ENCODE measurements around the gene OBSCN.

OBSCN gene

DNA sequence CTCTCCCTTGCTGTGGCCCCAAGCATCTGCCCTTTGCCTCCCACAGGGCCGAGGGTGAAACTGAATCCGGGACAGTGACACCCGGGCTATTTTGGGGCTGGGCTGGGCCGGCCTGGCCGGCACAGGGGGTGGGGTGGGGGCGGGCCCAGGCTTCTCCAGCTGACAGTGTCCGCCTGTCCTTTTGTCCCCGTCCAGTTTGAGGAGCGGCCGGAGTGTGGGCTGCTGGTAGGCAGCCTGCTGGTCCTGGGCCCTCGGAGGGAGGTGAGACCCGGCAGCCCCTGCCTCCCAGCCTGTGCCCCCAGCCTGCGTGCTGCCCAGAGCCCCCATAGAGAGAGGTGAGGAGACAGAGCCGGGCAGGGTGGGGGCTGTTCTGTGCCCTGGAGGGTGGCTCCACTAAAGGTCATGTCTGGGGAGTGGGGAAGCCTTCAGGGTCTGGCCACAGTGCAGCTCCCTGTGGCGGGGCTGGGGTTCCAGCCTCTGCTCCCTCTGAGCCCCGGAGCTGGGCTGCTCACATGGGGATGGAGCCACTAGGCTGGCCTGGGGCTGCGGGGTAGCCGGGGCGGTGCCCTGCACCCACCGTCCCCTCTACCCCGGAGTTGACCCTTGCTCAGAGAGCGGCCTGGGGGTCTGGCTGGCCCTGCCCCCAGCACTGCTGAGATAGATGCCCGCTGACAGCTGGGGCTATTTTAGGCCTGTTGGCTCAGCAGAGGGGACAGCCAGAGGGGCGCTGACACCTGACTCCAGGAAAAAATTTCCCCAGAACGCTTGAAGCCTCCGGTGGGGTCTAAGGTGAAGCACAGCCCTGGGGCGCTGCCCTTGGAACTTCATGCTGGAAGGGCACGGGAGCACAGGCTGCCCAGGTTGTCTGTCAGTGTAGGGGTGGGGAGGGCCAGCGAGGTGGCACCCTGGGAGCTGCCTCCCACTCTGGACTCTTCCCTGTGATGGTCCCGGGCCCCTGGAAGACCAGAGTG lies at the start of gene OBSCN:
TSS of gene OBSCN (plus strand) at position 194 of the 971 bp plus-strand sequence. CDS start 3,740 bp downstream, outside the sequence.
- Histone ChIP-seq H3K9me3 (ENCODE audit: low read length) (no peaks in the 10 kb centered on the region), H3K4me1 (ENCODE audit: insufficient read depth, low read length) (peaks cover 19% of the 10 kb centered on the region), H3K4me3 (ENCODE audit: low read length) (no peak within 1 kb of the TSS), H2AFZ (ENCODE audit: low read depth, low read length) (no peak within 1 kb of the TSS), H3K27me3 (ENCODE audit: insufficient read depth, low read length) (no peaks in the 10 kb centered on the region), H3K36me3 (ENCODE audit: insufficient read depth, low read length) (no peaks in the 10 kb centered on the region)

- no peaks in the 10 kb centered on the region for H3K27me3 ChIP-seq (ENCODE audit: insufficient read depth, low read length)
- no peak overlapping the region for H3K4me3 ChIP-seq (ENCODE audit: low read length)
- no peaks in the 10 kb centered on the region for H3K36me3 ChIP-seq (ENCODE audit: insufficient read depth, low read length)
- H3K4me1 ChIP-seq (ENCODE audit: insufficient read depth, low read length): no peaks in the 10 kb centered on the region
- no peaks in the 10 kb centered on the region for H3K9me3 ChIP-seq (ENCODE audit: low read length)
- H2AFZ ChIP-seq (ENCODE audit: low read depth, low read length): no peak overlapping the region
Observed at GRCh38 chr1:228158151-228159007, 49.5 kb upstream of the OBSCN start.

GRCh38 chr1:228159008-228159665 lies 48.7 kb upstream of the OBSCN start:
- no peaks in the 10 kb centered on the region for H3K9me3 ChIP-seq (ENCODE audit: low read length)
- H3K36me3 ChIP-seq (ENCODE audit: insufficient read depth, low read length): no peaks in the 10 kb centered on the region
- H3K4me1 ChIP-seq (ENCODE audit: insufficient read depth, low read length): no peaks in the 10 kb centered on the region
- no peak overlapping the region for H2AFZ ChIP-seq (ENCODE audit: low read depth, low read length)
- H3K27me3 ChIP-seq (ENCODE audit: insufficient read depth, low read length): no peaks in the 10 kb centered on the region
- H3K4me3 ChIP-seq (ENCODE audit: low read length): no peak overlapping the region

GRCh38 chr1:228160201-228160761 lies 47.6 kb upstream of the OBSCN start:
- Histone ChIP-seq H2AFZ (ENCODE audit: low read depth, low read length) (no peak overlapping the region), H3K4me1 (ENCODE audit: insufficient read depth, low read length) (peaks cover 2% of the 10 kb centered on the region), H3K36me3 (ENCODE audit: insufficient read depth, low read length) (no peaks in the 10 kb centered on the region), H3K4me3 (ENCODE audit: low read length) (no peak overlapping the region), H3K27me3 (ENCODE audit: insufficient read depth, low read length) (no peaks in the 10 kb centered on the region), H3K9me3 (ENCODE audit: low read length) (no peaks in the 10 kb centered on the region)

- peaks cover 2% of the 10 kb centered on the region for H3K4me1 ChIP-seq (ENCODE audit: insufficient read depth, low read length)
- no peaks in the 10 kb centered on the region for H3K27me3 ChIP-seq (ENCODE audit: insufficient read depth, low read length)
- no peaks in the 10 kb centered on the region for H3K36me3 ChIP-seq (ENCODE audit: insufficient read depth, low read length)
Observed at GRCh38 chr1:228161362-228161761, 46.5 kb upstream of the OBSCN start.

GRCh38 chr1:228161866-228162265 lies 46.0 kb upstream of the OBSCN start:
- Histone ChIP-seq H3K4me3 (ENCODE audit: low read length) (no peak overlapping the region), H3K4me1 (ENCODE audit: insufficient read depth, low read length) (peaks cover 7% of the 10 kb centered on the region), H3K36me3 (ENCODE audit: insufficient read depth, low read length) (no peaks in the 10 kb centered on the region), H3K9me3 (ENCODE audit: low read length) (no peaks in the 10 kb centered on the region), H2AFZ (ENCODE audit: low read depth, low read length) (no peak overlapping the region), H3K27me3 (ENCODE audit: insufficient read depth, low read length) (no peaks in the 10 kb centered on the region)

More at GRCh38 chr1:228161362-228161761, 46.5 kb upstream of the OBSCN start:
- H2AFZ ChIP-seq (ENCODE audit: low read depth, low read length): no peak overlapping the region
- no peaks in the 10 kb centered on the region for H3K9me3 ChIP-seq (ENCODE audit: low read length)
- H3K4me3 ChIP-seq (ENCODE audit: low read length): no peak overlapping the region

DNA sequence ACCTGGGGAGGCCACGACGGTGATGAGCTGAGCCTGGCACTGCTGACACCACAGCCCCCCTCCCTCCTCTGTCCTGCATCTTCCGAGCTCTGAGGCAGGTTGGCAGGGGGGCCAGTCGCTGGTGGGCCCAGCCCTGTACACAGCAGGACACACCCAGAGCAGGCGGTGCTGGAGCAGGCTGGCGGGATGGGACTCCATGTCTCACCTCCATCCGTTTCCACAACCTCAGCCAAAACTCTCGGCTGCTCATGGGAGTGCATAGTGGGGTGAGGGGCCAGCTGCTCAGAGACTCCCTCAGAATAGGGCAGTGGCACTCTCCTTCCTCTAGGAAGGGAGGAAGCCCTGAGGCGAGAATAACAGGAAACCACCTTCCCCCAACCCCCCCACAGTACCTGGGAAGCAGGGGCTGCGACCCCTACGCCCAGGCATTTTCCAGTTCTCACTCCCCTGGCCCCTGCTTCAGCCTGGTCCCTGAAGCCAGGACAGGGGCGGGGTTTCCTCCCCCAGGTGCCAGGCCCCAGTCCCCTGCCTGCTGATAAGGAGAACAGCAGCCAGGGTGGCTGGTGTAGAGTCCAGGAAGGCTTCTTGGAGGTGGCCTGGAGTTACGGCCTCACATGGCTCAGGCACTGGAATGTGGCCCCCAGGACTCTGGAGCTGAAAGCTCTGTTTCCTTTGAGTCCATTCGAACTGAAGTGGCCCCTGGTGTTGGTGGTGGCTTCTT lies 45.4 kb upstream of the OBSCN start:
- Histone ChIP-seq H2AFZ (ENCODE audit: low read depth, low read length) (no peak overlapping the region), H3K9me3 (ENCODE audit: low read length) (no peaks in the 10 kb centered on the region), H3K4me3 (ENCODE audit: low read length) (no peak overlapping the region), H3K36me3 (ENCODE audit: insufficient read depth, low read length) (no peaks in the 10 kb centered on the region), H3K27me3 (ENCODE audit: insufficient read depth, low read length) (no peaks in the 10 kb centered on the region), H3K4me1 (ENCODE audit: insufficient read depth, low read length) (peaks cover 8% of the 10 kb centered on the region)

DNA sequence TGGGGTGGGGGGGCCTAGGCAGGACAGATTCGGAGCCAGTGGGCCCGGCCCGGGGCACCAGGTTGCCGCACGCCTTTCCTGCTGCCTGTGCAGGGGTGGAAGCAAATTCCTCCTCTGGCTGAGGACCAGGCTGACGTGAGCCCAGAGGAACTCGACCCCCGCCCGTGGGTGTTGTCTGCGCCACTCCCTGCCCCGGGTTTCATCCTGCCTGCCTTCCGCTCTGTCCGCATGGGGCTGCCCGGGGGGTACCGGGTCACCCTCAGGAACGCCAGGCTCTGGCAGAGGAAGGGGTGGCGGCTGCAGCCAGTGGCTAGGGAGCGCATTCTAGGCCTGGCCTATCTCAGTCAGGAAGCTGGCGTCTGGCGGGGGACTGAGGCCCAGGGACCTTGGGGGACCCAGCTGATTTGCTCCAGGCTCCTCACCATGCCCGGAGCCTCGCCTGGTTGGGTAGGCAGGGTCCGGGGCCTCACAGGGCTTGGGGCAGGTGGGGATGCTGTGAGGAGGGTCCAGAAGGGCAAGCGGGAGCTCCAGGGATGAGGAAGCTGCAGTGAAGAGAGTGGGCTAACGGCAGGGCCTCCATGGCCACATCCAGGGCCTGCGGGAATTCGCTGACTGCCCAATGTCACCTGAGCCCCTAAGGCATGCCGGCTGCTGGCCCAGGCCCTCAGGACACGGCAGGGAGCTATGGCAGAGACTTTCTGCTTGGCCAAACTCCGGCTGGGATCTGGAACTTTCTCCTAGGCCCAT lies 44.7 kb upstream of the OBSCN start:
- H3K36me3 ChIP-seq (ENCODE audit: insufficient read depth, low read length): peaks cover 2% of the 10 kb centered on the region
- H2AFZ ChIP-seq (ENCODE audit: low read depth, low read length): no peak overlapping the region
- H3K27me3 ChIP-seq (ENCODE audit: insufficient read depth, low read length): no peaks in the 10 kb centered on the region
- H3K9me3 ChIP-seq (ENCODE audit: low read length): no peaks in the 10 kb centered on the region
- H3K4me3 ChIP-seq (ENCODE audit: low read length): no peak overlapping the region
- peaks cover 8% of the 10 kb centered on the region for H3K4me1 ChIP-seq (ENCODE audit: insufficient read depth, low read length)

DNA sequence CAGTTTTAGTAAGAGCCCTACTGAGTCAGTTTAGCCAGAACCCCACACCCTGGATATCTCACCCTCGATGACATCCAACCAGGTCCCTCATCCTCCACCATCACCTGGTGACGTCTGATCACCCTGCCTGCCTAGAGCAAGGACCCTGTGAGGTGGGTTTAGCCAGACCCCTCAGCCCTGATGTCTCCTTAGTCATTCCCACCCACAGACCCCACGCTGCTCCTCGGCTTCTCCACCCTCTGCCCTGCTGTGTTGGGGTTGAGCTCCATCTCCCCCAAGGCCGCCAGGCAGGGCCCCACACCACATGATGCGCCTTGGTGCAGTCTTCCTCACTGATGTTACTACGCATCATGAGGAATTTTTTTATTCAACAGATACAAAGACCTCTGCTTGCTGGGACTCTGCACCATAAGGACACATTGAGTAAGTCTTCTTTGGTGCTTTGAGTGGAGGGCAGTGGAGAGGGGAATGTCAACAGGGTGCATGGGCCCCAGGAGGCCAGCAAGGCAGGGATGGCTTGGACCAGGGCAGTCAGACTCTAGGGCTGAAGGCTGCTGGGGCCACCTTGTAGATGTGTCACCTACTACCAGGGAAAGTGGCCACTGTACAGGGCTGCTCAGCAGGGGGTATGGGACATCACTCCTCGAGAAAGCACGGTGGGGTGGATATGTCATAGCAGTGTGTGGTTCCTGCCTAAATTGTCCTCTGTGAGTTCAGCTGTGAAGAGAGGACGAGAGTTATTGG lies 43.9 kb upstream of the OBSCN start:
- H3K9me3 ChIP-seq (ENCODE audit: low read length): no peaks in the 10 kb centered on the region
- no peaks in the 10 kb centered on the region for H3K27me3 ChIP-seq (ENCODE audit: insufficient read depth, low read length)
- no peak overlapping the region for H3K4me3 ChIP-seq (ENCODE audit: low read length)
- H2AFZ ChIP-seq (ENCODE audit: low read depth, low read length): no peak overlapping the region
- H3K4me1 ChIP-seq (ENCODE audit: insufficient read depth, low read length): peaks cover 8% of the 10 kb centered on the region
- peaks cover 5% of the 10 kb centered on the region for H3K36me3 ChIP-seq (ENCODE audit: insufficient read depth, low read length)

DNA sequence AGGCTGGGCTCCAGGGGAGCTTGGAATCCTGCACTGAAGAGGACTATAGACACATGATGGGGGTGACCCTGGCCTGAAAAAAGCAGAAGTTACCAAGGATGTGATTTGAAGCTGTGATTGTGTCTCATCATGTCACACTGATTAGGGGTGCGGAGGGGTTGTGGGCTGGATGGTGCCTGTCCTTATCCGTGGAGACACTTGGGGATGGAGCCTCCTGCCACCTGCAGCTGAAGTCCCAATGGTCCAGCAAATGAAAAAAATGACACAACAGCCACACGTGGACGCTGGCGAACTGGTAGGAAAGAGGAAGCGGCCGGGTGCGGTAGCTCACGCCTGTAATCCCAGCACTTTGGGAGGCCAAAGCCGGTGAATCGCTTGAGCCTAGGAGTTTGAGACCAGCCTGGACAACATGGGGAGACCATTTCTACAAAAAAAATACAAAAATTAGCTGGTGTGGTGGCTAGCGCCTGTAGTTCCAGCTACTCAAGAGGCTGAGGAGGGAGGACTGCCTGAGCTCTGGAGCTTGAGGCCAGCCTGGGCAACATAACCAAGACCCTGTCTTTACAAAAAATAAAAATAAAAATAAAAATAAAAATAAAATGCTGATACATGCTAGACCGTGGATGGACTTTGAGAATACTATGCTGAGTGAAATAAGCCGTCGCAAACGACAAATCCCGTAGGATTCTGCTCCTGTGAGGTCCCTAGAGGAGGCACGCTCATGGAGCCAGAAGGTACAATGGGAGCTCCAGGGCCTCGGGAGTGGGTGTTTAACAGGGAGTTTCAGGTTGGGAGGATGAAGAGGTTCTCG lies 43.1 kb upstream of the OBSCN start:
- peaks cover 8% of the 10 kb centered on the region for H3K4me1 ChIP-seq (ENCODE audit: insufficient read depth, low read length)
- H3K9me3 ChIP-seq (ENCODE audit: low read length): no peaks in the 10 kb centered on the region
- H3K27me3 ChIP-seq (ENCODE audit: insufficient read depth, low read length): no peaks in the 10 kb centered on the region
- peaks cover 5% of the 10 kb centered on the region for H3K36me3 ChIP-seq (ENCODE audit: insufficient read depth, low read length)
- H3K4me3 ChIP-seq (ENCODE audit: low read length): peak overlapping the region; percentile 73
- H2AFZ ChIP-seq (ENCODE audit: low read depth, low read length): no peak overlapping the region

All from neuron (in vitro differentiated cells).